ENCODE results near the gene CCDC93. TPM values are rescaled to one million over a fixed set of nuclear protein-coding genes. Genes with fewer than 3 reads are reported as not detected.

CCDC93 gene
- total RNA-seq, 2 experiments from 2014 or later: 62.2 to 64.5 TPM

- Histone ChIP-seq H3K27ac (ENCODE audit: low read depth in 1 of 2, low read length in 2 of 2) (no peak overlapping the region), H3K4me3 (ENCODE audit: low read length) (no peak overlapping the region), H3K9me3 (ENCODE audit: control insufficient read depth in 1 of 2, insufficient read depth in 1 of 2, low read length in 2 of 2) (no peaks in the 10 kb centered on the region), H3K4me1 (ENCODE audit: insufficient read depth, low read length) (peaks cover 29% of the 10 kb centered on the region), H3K36me3 (ENCODE audit: insufficient read depth, low read length) (peaks cover 33% of the 10 kb centered on the region), H3K27me3 (ENCODE audit: control insufficient read depth in 1 of 2, insufficient read depth in 2 of 2, low read length in 2 of 2) (no peaks in the 10 kb centered on the region)
- no peak overlapping the region for H3K4me3 Mint-ChIP-seq
- no peak for ATAC-seq (ENCODE audit: poor library complexity)
- H3K9me3 Mint-ChIP-seq: no peaks in the 10 kb centered on the region
- ChIA-PET POLR2A (no interaction called here), CTCF (interaction anchor here (0.9 kb wide), 1 partner anchor 22 kb away, joined by 3 read pairs; no protein-coding TSS in a partner anchor)
- H3K4me1 Mint-ChIP-seq (ENCODE audit: low read depth): peaks cover 47% of the 10 kb centered on the region
- no peaks in the 10 kb centered on the region for H3K27me3 Mint-ChIP-seq
- intact Hi-C loops (cut with DNase I, micrococcal nuclease): loop anchor here (5.0 to 10.0 kb wide), 5 partner anchors 174 to 1664 kb away; partner anchors contain the start of genes C2orf76 (in 1 of the 2), DBI (in 1 of the 2) and TMEM177 (in 1 of the 2)
- H3K36me3 Mint-ChIP-seq (ENCODE audit: low read depth): peaks cover 57% of the 10 kb centered on the region
- no peak for DNase-seq
- H3K27ac Mint-ChIP-seq: peak overlapping the region; percentile 0
- no peak for TF ChIP-seq CTCF (IDR thresholded peaks at IDR 0.05)
Observed at GRCh38 chr2:118010473-118010872, 3.4 kb downstream of the CCDC93 start.

DNA sequence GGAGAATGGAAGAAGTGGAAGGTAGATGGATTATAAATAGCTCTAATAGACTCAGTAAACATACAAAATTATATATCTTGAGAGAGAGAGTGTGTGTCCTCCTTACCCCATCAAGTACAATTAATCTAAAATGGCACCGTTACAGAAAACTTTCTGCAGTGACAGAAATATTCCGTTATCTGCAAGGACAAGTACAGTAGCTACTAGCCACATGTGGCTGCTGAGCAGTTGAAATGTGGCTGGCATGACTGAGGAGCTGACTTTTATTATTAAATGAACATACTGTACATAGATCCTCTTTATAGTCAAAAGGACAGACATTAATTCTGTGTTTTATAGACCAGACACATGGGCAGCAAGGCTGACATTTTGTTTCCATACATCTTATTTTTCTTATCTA, 7.0 kb downstream of the CCDC93 start:
- no peak overlapping the region for H3K27ac ChIP-seq (ENCODE audit: low read depth in 1 of 2, low read length in 2 of 2)
- no peak overlapping the region for H3K4me3 Mint-ChIP-seq
- no peaks in the 10 kb centered on the region for H3K9me3 Mint-ChIP-seq
- ChIA-PET POLR2A (no interaction called here), CTCF (interaction anchor here (1.9 kb wide), 1 partner anchor 193 kb away, joined by 6 read pairs; the partner anchor contains the start of gene DDX18)
- peaks cover 33% of the 10 kb centered on the region for H3K4me1 Mint-ChIP-seq (ENCODE audit: low read depth)
- intact Hi-C loops (cut with DNase I, micrococcal nuclease): no loop called here
- peaks cover 62% of the 10 kb centered on the region for H3K36me3 ChIP-seq (ENCODE audit: insufficient read depth, low read length)
- DNase-seq (no peak), ATAC-seq (ENCODE audit: poor library complexity) (no peak)
- peaks cover 15% of the 10 kb centered on the region for H3K4me1 ChIP-seq (ENCODE audit: insufficient read depth, low read length)
- no peaks in the 10 kb centered on the region for H3K27me3 ChIP-seq (ENCODE audit: control insufficient read depth in 1 of 2, insufficient read depth in 2 of 2, low read length in 2 of 2)
- no peaks in the 10 kb centered on the region for H3K27me3 Mint-ChIP-seq
- TF ChIP-seq CTCF (IDR thresholded peaks at IDR 0.05): no peak
- H3K9me3 ChIP-seq (ENCODE audit: control insufficient read depth in 1 of 2, insufficient read depth in 1 of 2, low read length in 2 of 2): no peaks in the 10 kb centered on the region
- H3K27ac Mint-ChIP-seq: no peak overlapping the region
- H3K4me3 ChIP-seq (ENCODE audit: low read length): no peak overlapping the region
- peaks cover 76% of the 10 kb centered on the region for H3K36me3 Mint-ChIP-seq (ENCODE audit: low read depth)

GRCh38 chr2:118006326-118006725, 7.5 kb downstream of the CCDC93 start:
- H3K4me3 Mint-ChIP-seq: no peak overlapping the region
- Histone ChIP-seq H3K4me1 (ENCODE audit: insufficient read depth, low read length) (peaks cover 10% of the 10 kb centered on the region), H3K4me3 (ENCODE audit: low read length) (no peak overlapping the region), H3K9me3 (ENCODE audit: control insufficient read depth in 1 of 2, insufficient read depth in 1 of 2, low read length in 2 of 2) (no peaks in the 10 kb centered on the region), H3K27me3 (ENCODE audit: control insufficient read depth in 1 of 2, insufficient read depth in 2 of 2, low read length in 2 of 2) (no peaks in the 10 kb centered on the region), H3K36me3 (ENCODE audit: insufficient read depth, low read length) (peaks cover 67% of the 10 kb centered on the region), H3K27ac (ENCODE audit: low read depth in 1 of 2, low read length in 2 of 2) (no peak overlapping the region)
- ChIA-PET POLR2A (no interaction called here), CTCF (interaction anchor here (1.9 kb wide), 1 partner anchor 192 kb away, joined by 6 read pairs; the partner anchor contains the start of gene DDX18)
- intact Hi-C loops (cut with DNase I, micrococcal nuclease): no loop called here
- peak overlapping the region; percentile 42 for H3K27ac Mint-ChIP-seq
- ATAC-seq (ENCODE audit: poor library complexity) (no peak), DNase-seq (no peak)
- TF ChIP-seq CTCF (IDR thresholded peaks at IDR 0.05): no peak
- H3K9me3 Mint-ChIP-seq: no peaks in the 10 kb centered on the region
- H3K27me3 Mint-ChIP-seq: no peaks in the 10 kb centered on the region
- peaks cover 28% of the 10 kb centered on the region for H3K4me1 Mint-ChIP-seq (ENCODE audit: low read depth)
- H3K36me3 Mint-ChIP-seq (ENCODE audit: low read depth): peaks cover 81% of the 10 kb centered on the region

All from CD4-positive, alpha-beta T cell (primary cell).